GM12864 (cell line): Measurements from ENCODE around the gene AKT3.

Experiments used
- DNase-seq: peaks from one replicate; pipeline ENCODE4 v3.0.0-alpha.2; 2011; ENCODE audit warnings: low read depth
- H3K4me3 ChIP-seq: 2 replicates; pipeline ENCODE4 v1.5.1; 2011; ENCODE audit warnings: mild to moderate bottlenecking, low read depth, low read length, control low read depth
- TF ChIP-seq, protein P1 (sequence below): IDR thresholded peaks from 2 replicates; pipeline ENCODE4 v1.5.1; 2011; ENCODE audit warnings: low read depth, mild to moderate bottlenecking, moderate library complexity, low read length, control low read depth, inconsistent platforms; ENCODE audit errors: missing control alignments

The AKT3 gene

DNA sequence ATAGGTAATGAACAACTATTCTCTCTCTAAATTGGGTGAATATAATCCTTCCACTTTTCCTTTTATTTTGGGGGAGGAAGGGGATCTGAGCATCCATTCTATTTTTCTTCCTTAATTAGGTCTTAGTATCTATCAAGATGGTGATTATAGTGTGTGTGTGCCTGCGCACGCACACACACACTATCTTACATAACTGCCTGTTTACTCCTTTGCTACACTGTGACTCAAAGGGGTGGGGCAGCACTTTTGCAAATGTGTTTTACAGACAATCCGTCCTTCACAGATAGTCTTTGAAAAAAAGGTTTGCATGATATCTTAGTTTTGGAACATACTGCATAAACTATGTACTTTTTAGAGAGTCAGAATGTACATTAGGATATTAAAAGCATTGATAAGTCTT lies 402.7 kb downstream of the AKT3 start:
- TF ChIP-seq, protein P1, sequence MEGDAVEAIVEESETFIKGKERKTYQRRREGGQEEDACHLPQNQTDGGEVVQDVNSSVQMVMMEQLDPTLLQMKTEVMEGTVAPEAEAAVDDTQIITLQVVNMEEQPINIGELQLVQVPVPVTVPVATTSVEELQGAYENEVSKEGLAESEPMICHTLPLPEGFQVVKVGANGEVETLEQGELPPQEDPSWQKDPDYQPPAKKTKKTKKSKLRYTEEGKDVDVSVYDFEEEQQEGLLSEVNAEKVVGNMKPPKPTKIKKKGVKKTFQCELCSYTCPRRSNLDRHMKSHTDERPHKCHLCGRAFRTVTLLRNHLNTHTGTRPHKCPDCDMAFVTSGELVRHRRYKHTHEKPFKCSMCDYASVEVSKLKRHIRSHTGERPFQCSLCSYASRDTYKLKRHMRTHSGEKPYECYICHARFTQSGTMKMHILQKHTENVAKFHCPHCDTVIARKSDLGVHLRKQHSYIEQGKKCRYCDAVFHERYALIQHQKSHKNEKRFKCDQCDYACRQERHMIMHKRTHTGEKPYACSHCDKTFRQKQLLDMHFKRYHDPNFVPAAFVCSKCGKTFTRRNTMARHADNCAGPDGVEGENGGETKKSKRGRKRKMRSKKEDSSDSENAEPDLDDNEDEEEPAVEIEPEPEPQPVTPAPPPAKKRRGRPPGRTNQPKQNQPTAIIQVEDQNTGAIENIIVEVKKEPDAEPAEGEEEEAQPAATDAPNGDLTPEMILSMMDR, result no peak
- DNase-seq, result no peak
- no peak overlapping the region for H3K4me3 ChIP-seq

DNA sequence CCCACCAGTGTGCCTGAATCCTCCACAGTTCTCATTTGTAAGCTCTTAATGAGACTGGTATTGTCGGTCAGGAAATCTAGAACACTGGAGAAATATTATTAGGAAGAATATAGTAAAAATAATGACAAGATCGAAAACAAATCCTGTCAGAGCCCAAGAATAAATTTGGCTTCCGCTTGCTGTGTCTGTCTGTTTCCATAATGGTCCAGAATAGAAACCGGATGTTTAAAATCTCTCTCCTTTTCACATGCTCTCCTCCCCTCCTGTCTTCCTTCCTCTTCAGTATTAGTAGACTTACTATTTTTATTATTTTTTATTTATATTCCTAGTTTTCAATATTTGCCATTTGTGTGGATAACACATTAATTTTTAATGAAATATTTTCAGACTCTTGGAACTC lies 406.5 kb downstream of the AKT3 start:
- H3K4me3 ChIP-seq, result no peak overlapping the region
- TF ChIP-seq, protein P1, result no peak
- no peak for DNase-seq

DNA sequence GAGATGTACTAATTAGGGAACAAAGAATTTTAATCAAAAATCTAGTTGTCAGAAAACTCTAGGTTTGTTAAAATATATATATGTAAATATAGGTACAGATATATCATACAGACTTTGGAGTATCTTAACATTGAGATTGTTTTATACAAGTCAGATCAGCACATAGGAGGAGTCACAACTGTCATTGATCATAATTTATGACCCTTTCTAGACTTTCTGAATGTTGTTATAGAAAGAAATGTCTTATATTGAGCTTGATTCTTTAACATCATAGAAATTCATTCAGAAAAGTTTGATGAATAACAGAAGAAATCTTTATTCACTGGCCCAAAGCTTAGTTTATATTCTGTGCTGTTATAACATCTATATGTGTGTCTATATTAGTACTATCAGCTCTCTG lies 408.4 kb downstream of the AKT3 start:
- H3K4me3 ChIP-seq, result no peak overlapping the region
- TF ChIP-seq, protein P1, result no peak
- no peak for DNase-seq

- no peak for DNase-seq
- H3K4me3 ChIP-seq, result no peak overlapping the region
- TF ChIP-seq, protein P1, result no peak
Observed at GRCh38 chr1:243440406-243440805, 409.6 kb downstream of the AKT3 start.

- no peak for DNase-seq
- TF ChIP-seq, protein P1, result no peak
Observed at GRCh38 chr1:243438815-243439214, 411.2 kb downstream of the AKT3 start.

More at GRCh38 chr1:243438815-243439214, 411.2 kb downstream of the AKT3 start:
- no peak overlapping the region for H3K4me3 ChIP-seq
